ENCODE measurements around the gene SLC22A16. TPM values are rescaled to one million over a fixed set of nuclear protein-coding genes. Genes with fewer than 3 reads are reported as not detected.

Gene SLC22A16
- total RNA-seq, 1 experiment from 2014 or later, result not detected

DNA sequence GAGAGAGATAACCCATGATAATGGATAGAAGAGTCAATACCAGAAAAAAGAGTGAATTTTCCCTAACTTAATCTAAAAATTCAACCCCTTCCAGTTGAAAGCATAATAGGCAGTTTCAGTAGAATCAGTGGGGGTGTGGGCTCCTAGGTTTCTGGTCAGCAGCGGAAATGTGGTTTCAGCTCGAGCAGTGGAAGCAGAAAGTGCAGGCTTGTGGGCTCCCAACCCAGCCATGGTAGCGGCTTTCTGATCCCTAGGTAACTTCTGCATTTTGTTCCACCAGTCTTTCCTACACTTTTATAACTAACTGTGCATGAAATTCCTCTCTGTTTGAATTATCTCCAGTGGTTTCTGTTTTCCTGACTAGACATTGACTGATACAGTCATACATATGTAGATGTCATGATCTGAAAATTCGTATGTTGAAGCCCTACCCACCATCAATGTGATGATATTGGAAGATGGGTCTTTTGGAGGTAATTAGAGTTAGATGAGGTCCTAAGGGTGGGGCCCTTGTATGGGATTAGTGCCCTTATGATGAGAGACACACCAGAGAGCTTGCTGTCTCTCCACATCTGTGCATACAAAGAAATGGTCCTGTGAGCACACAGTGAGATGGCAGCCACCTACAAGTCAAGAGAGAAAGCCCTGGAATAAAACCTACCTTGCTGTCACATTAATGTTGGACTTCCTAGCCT lies 54.5 kb downstream of the SLC22A16 start:
- no TSS peak for BruUV-seq (replicated peaks)
- H3K79me2 ChIP-seq (ENCODE audit: low read length), result no peaks in the 10 kb centered on the region
- POLR2A ChIA-PET (ENCODE audit: unreplicated experiment), result no interaction called here
- no peak overlapping the region for H3K4me2 ChIP-seq (ENCODE audit: low read length)
- H3K9ac ChIP-seq (ENCODE audit: low read length), result no peak overlapping the region
- no peaks in the 10 kb centered on the region for H3K36me3 ChIP-seq (ENCODE audit: low read depth, low read length)
- DNase-seq (no peak), ATAC-seq (no peak)
- no peaks in the 10 kb centered on the region for H4K20me1 ChIP-seq (ENCODE audit: low read length)
- intact Hi-C loops (cut with micrococcal nuclease), result no loop called here
- TF ChIP-seq, protein P1, sequence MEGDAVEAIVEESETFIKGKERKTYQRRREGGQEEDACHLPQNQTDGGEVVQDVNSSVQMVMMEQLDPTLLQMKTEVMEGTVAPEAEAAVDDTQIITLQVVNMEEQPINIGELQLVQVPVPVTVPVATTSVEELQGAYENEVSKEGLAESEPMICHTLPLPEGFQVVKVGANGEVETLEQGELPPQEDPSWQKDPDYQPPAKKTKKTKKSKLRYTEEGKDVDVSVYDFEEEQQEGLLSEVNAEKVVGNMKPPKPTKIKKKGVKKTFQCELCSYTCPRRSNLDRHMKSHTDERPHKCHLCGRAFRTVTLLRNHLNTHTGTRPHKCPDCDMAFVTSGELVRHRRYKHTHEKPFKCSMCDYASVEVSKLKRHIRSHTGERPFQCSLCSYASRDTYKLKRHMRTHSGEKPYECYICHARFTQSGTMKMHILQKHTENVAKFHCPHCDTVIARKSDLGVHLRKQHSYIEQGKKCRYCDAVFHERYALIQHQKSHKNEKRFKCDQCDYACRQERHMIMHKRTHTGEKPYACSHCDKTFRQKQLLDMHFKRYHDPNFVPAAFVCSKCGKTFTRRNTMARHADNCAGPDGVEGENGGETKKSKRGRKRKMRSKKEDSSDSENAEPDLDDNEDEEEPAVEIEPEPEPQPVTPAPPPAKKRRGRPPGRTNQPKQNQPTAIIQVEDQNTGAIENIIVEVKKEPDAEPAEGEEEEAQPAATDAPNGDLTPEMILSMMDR (conservative IDR thresholded peaks at IDR 0.05; ENCODE audit: low read depth, low read length), result no peak
- no peak for TF ChIP-seq EZH2 (IDR thresholded peaks at IDR 0.05; ENCODE audit: low read length, unreplicated experiment)
- TF ChIP-seq EZH2phosphoT487 (IDR thresholded peaks at IDR 0.05; ENCODE audit: borderline replicate concordance, low read length), result no peak
- no peaks in the 10 kb centered on the region for H3F3A ChIP-seq (ENCODE audit: low read length, unreplicated experiment)
- CTCF ChIA-PET, result no interaction called here
- H3K4me1 ChIP-seq (ENCODE audit: insufficient read depth, low read length), result no peaks in the 10 kb centered on the region
- no peak overlapping the region for H3K27ac ChIP-seq (ENCODE audit: low read length)
- peaks cover 39% of the 10 kb centered on the region for H3K27me3 ChIP-seq (ENCODE audit: low read length)
- no peaks in the 10 kb centered on the region for H3K9me3 ChIP-seq (ENCODE audit: low read length)
- no peak overlapping the region for H2AFZ ChIP-seq (ENCODE audit: low read length)
- no peak overlapping the region for H3K4me3 ChIP-seq (ENCODE audit: low read length)
- H3K9me2 ChIP-seq (replicated peaks; ENCODE audit: low read length), result no peaks in the 10 kb centered on the region

DNA sequence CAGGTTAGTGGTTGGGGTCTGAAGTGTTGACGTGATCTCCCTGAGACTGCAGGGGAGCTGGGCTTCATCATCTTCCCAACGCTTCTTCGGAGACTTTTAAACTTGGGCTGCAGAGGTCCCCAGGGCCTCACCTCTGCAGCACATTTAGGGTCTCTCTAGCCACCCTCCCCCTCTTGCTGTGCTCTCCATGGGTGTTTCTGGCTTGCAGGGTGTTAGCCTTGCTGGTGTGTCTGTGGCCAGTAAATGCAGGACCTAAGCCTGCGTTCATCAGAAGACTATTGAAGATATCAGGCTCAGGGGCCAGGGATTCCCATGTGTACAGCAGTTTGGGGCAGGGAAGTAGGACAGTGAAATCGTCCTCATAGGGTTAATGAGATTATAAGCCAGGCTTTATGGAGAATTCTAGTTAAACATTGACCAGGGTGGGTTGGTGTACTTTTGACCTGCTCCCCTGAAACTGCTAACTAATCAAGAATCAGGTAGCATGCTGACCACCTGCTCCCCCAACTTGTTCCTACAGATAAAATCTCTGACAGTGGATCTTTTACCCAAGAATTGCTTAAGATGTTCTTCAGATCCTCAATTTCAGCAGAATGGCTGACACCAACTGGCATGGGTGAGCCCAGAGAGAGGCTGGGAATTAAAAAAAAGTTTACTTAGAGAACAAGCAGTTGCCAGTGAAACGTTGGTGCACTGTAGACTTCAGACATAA lies 57.2 kb downstream of the SLC22A16 start:
- ChIA-PET CTCF (no interaction called here), POLR2A (ENCODE audit: unreplicated experiment) (no interaction called here)
- TF ChIP-seq EZH2phosphoT487 (IDR thresholded peaks at IDR 0.05; ENCODE audit: borderline replicate concordance, low read length), result no peak
- no peak for TF ChIP-seq EZH2 (IDR thresholded peaks at IDR 0.05; ENCODE audit: low read length, unreplicated experiment)
- TF ChIP-seq, protein P1 (conservative IDR thresholded peaks at IDR 0.05; ENCODE audit: low read depth, low read length), result no peak
- Histone ChIP-seq H3K4me2 (ENCODE audit: low read length) (no peak overlapping the region), H2AFZ (ENCODE audit: low read length) (no peak overlapping the region), H3K9ac (ENCODE audit: low read length) (no peak overlapping the region), H3K4me1 (ENCODE audit: insufficient read depth, low read length) (no peaks in the 10 kb centered on the region), H3K27ac (ENCODE audit: low read length) (no peak overlapping the region), H3F3A (ENCODE audit: low read length, unreplicated experiment) (no peaks in the 10 kb centered on the region), H3K27me3 (ENCODE audit: low read length) (peaks cover 17% of the 10 kb centered on the region), H3K9me2 (replicated peaks; ENCODE audit: low read length) (no peaks in the 10 kb centered on the region), H3K9me3 (ENCODE audit: low read length) (no peaks in the 10 kb centered on the region), H3K4me3 (ENCODE audit: low read length) (no peak overlapping the region), H3K36me3 (ENCODE audit: low read depth, low read length) (no peaks in the 10 kb centered on the region), H3K79me2 (ENCODE audit: low read length) (no peaks in the 10 kb centered on the region), H4K20me1 (ENCODE audit: low read length) (no peaks in the 10 kb centered on the region)
- BruUV-seq (replicated peaks), result no TSS peak
- intact Hi-C loops (cut with micrococcal nuclease), result no loop called here
- DNase-seq (no peak), ATAC-seq (no peak)

DNA sequence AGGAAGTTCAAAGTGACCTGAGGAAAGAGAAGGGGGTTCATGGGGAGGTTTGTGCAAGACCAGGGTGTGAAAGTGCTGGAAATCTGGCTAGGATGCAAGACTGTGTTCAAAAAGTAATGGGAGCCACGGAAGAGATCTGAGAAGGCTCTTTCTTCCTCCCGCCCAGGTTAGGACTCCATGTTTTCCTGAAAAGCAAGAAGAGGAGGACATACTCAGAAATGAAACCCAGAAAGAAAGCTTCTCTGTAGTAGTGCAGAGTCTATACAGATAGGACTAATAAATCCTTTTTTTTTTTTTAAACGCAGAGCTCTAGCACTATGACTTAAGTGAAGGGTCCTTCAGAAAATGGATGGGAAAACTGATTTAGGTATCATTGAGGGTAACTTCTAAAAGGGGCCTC lies 57.8 kb downstream of the SLC22A16 start:
- Histone ChIP-seq H3K9me2 (replicated peaks; ENCODE audit: low read length) (no peaks in the 10 kb centered on the region), H3K9me3 (ENCODE audit: low read length) (no peaks in the 10 kb centered on the region), H3F3A (ENCODE audit: low read length, unreplicated experiment) (no peaks in the 10 kb centered on the region), H3K27ac (ENCODE audit: low read length) (no peak overlapping the region), H3K79me2 (ENCODE audit: low read length) (no peaks in the 10 kb centered on the region), H3K4me2 (ENCODE audit: low read length) (no peak overlapping the region), H4K20me1 (ENCODE audit: low read length) (no peaks in the 10 kb centered on the region), H3K36me3 (ENCODE audit: low read depth, low read length) (no peaks in the 10 kb centered on the region), H3K27me3 (ENCODE audit: low read length) (peaks cover 12% of the 10 kb centered on the region; the same call in 1 of the 2 replicates), H2AFZ (ENCODE audit: low read length) (no peak overlapping the region), H3K9ac (ENCODE audit: low read length) (no peak overlapping the region), H3K4me1 (ENCODE audit: insufficient read depth, low read length) (no peaks in the 10 kb centered on the region), H3K4me3 (ENCODE audit: low read length) (no peak overlapping the region)
- POLR2A ChIA-PET (ENCODE audit: unreplicated experiment), result no interaction called here
- BruUV-seq (replicated peaks), result no TSS peak
- CTCF ChIA-PET, result no interaction called here
- DNase-seq (no peak), ATAC-seq (no peak)
- no peak for TF ChIP-seq EZH2 (IDR thresholded peaks at IDR 0.05; ENCODE audit: low read length, unreplicated experiment)
- TF ChIP-seq, protein P1 (conservative IDR thresholded peaks at IDR 0.05; ENCODE audit: low read depth, low read length), result no peak
- intact Hi-C loops (cut with micrococcal nuclease), result no loop called here

All from PC-3 (cell line).